ENCODE results near the gene OR6C2.
"Not testable (repeated sequence)": the region's sequence is repeated elsewhere in the genome, so short reads cannot be mapped to it uniquely, and the experiment has no call there.

Gene OR6C2

DNA sequence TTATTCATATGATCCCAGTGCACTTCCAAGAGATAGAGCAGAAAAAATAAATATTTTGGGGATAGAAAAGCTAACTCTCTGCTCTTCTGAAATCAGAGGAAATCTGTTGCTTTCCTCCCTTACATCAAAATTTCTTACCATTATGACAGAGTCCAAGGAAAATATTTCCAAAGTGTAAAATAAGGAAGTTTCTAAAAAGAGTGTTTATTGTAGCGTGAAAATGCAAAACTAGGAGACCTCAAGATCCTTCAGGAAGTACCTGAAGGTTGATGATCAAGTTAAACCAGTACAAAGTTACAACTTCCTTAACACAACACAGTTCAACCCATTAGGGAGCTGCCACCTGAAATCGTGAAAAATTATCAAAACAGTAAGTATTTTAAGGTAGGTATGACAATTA is at the start of gene OR6C2:
Gene OR6C2, plus strand, starts transcription at position 301 of the 400 bp plus-strand sequence. CDS start 8,138 bp downstream, outside the sequence.
- H3K9me3 ChIP-seq (ENCODE audit: insufficient read depth, low read length), result peaks cover 7% of the 10 kb centered on the region; the same call in 1 of the 2 replicates
- H3K36me3 ChIP-seq (ENCODE audit: insufficient read depth, insufficient read length, low read length), result no peaks in the 10 kb centered on the region
- no peak within 1 kb of the TSS for H3K4me3 ChIP-seq (ENCODE audit: insufficient read length, low read depth)
- no peaks in the 10 kb centered on the region for H3K27me3 ChIP-seq (ENCODE audit: insufficient read depth, insufficient read length)
- DNase-seq (ENCODE audit: low read depth, low spot score), result no peak
- H3K4me1 ChIP-seq (ENCODE audit: insufficient read depth, insufficient read length), result no peaks in the 10 kb centered on the region
- TF ChIP-seq ZNF274 (IDR thresholded peaks at IDR 0.05; ENCODE audit: low read depth, low read length) (no peak), SUZ12 (IDR thresholded peaks at IDR 0.05; ENCODE audit: extremely low read depth, insufficient read depth, insufficient read length) (no peak), YY1 (IDR thresholded peaks at IDR 0.05; ENCODE audit: insufficient read depth, insufficient read length) (no peak)
- H3K9ac ChIP-seq (ENCODE audit: insufficient read length, low read depth), result no peak within 1 kb of the TSS

GRCh38 chr12:55396326-55396725 is 47.5 kb upstream of the OR6C2 start:
- no peaks in the 10 kb centered on the region for H3K36me3 ChIP-seq (ENCODE audit: insufficient read depth, insufficient read length, low read length)
- no peak for DNase-seq (ENCODE audit: low read depth, low spot score)
- H3K9me3 ChIP-seq (ENCODE audit: insufficient read depth, low read length), result peaks cover 11% of the 10 kb centered on the region; the same call in 1 of the 2 replicates
- TF ChIP-seq YY1 (IDR thresholded peaks at IDR 0.05; ENCODE audit: insufficient read depth, insufficient read length) (no peak), SUZ12 (IDR thresholded peaks at IDR 0.05; ENCODE audit: extremely low read depth, insufficient read depth, insufficient read length) (no peak), ZNF274 (IDR thresholded peaks at IDR 0.05; ENCODE audit: low read depth, low read length) (no peak)
- no peaks in the 10 kb centered on the region for H3K4me1 ChIP-seq (ENCODE audit: insufficient read depth, insufficient read length)
- H3K9ac ChIP-seq (ENCODE audit: insufficient read length, low read depth), result no peak overlapping the region
- H3K27me3 ChIP-seq (ENCODE audit: insufficient read depth, insufficient read length), result no peaks in the 10 kb centered on the region
- no peak overlapping the region for H3K4me3 ChIP-seq (ENCODE audit: insufficient read length, low read depth)

DNA sequence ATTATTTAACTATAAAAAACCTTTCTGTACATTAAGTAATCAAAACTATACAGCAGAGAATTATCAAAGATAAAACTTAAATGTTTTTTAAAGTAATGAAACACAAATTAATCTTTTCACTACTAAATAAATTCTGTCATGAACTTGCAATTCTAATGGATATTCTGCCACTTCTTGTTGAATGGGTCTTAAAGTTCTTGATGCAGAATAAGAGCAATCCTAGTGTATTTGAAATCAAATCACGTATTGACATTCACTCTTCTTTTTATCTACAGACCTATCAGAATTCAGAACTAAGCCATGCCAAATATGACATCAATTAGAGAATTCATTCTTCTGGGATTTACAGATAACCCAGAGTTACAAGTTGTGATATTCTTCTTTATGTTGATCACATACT is 43.6 kb upstream of the OR6C2 start, which contains the start of gene OR6C65:
Gene OR6C65, plus strand, starts transcription at position 301 of the 400 bp plus-strand sequence. Its CDS starts 0 bp downstream, at position 301.
- no peaks in the 10 kb centered on the region for H3K4me1 ChIP-seq (ENCODE audit: insufficient read depth, insufficient read length)
- no peak for TF ChIP-seq ZNF274 (IDR thresholded peaks at IDR 0.05; ENCODE audit: low read depth, low read length)
- no peak for TF ChIP-seq SUZ12 (IDR thresholded peaks at IDR 0.05; ENCODE audit: extremely low read depth, insufficient read depth, insufficient read length)
- TF ChIP-seq YY1 (IDR thresholded peaks at IDR 0.05; ENCODE audit: insufficient read depth, insufficient read length), result no peak
- DNase-seq (ENCODE audit: low read depth, low spot score), result no peak
- H3K4me3 ChIP-seq (ENCODE audit: insufficient read length, low read depth), result no peak within 1 kb of the TSS
- H3K27me3 ChIP-seq (ENCODE audit: insufficient read depth, insufficient read length), result no peaks in the 10 kb centered on the region
- H3K9ac ChIP-seq (ENCODE audit: insufficient read length, low read depth), result no peak within 1 kb of the TSS
- H3K9me3 ChIP-seq (ENCODE audit: insufficient read depth, low read length), result no peaks in the 10 kb centered on the region
- no peaks in the 10 kb centered on the region for H3K36me3 ChIP-seq (ENCODE audit: insufficient read depth, insufficient read length, low read length)

- Histone ChIP-seq H3K9me3 (ENCODE audit: insufficient read depth, low read length) (0 out of 2 replicates have a peak, but pooled peaks cover 6% of the 10 kb centered on the region), H3K36me3 (ENCODE audit: insufficient read depth, insufficient read length, low read length) (no peaks in the 10 kb centered on the region), H3K9ac (ENCODE audit: insufficient read length, low read depth) (no peak overlapping the region), H3K4me1 (ENCODE audit: insufficient read depth, insufficient read length) (no peaks in the 10 kb centered on the region), H3K27me3 (ENCODE audit: insufficient read depth, insufficient read length) (no peaks in the 10 kb centered on the region), H3K4me3 (ENCODE audit: insufficient read length, low read depth) (no peak overlapping the region)
- no peak for TF ChIP-seq YY1 (IDR thresholded peaks at IDR 0.05; ENCODE audit: insufficient read depth, insufficient read length)
- TF ChIP-seq SUZ12 (IDR thresholded peaks at IDR 0.05; ENCODE audit: extremely low read depth, insufficient read depth, insufficient read length), result no peak
- no peak for TF ChIP-seq ZNF274 (IDR thresholded peaks at IDR 0.05; ENCODE audit: low read depth, low read length)
- no peak for DNase-seq (ENCODE audit: low read depth, low spot score)
Measured at GRCh38 chr12:55407866-55408265, 36.0 kb upstream of the OR6C2 start.

GRCh38 chr12:55409133-55409532 is 34.7 kb upstream of the OR6C2 start:
- H3K36me3 ChIP-seq (ENCODE audit: insufficient read depth, insufficient read length, low read length); H3K9ac ChIP-seq (ENCODE audit: insufficient read length, low read depth); H3K4me1 ChIP-seq (ENCODE audit: insufficient read depth, insufficient read length); DNase-seq (ENCODE audit: low read depth, low spot score); H3K27me3 ChIP-seq (ENCODE audit: insufficient read depth, insufficient read length); H3K9me3 ChIP-seq (ENCODE audit: insufficient read depth, low read length); H3K4me3 ChIP-seq (ENCODE audit: insufficient read length, low read depth): not testable (repeated sequence)

DNA sequence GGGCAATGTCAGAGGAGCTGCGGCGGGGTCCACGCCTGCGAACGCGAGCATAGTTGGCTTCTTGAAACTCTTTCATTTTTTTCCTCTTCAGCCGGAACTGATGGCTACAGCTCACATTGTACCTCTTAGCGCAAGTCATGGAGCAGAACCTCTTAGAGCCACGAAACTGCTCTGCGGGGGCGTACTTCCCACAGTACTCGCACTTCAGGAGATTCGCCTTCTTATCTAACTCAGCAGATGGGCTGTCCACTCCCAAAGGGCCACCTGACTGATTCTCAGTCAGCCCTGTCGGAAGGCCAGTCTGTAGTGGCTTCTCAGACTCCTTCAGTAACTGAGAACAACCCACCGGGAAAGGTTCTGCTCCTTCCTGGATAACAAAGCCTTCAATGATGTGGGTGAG is 31.7 kb upstream of the OR6C2 start:
- not testable (repeated sequence) for H3K9me3 ChIP-seq (ENCODE audit: insufficient read depth, low read length); H3K9ac ChIP-seq (ENCODE audit: insufficient read length, low read depth); H3K27me3 ChIP-seq (ENCODE audit: insufficient read depth, insufficient read length); DNase-seq (ENCODE audit: low read depth, low spot score); H3K4me1 ChIP-seq (ENCODE audit: insufficient read depth, insufficient read length); H3K4me3 ChIP-seq (ENCODE audit: insufficient read length, low read depth); H3K36me3 ChIP-seq (ENCODE audit: insufficient read depth, insufficient read length, low read length)

- H3K4me1 ChIP-seq (ENCODE audit: insufficient read depth, insufficient read length); H3K9ac ChIP-seq (ENCODE audit: insufficient read length, low read depth); DNase-seq (ENCODE audit: low read depth, low spot score); H3K27me3 ChIP-seq (ENCODE audit: insufficient read depth, insufficient read length); H3K4me3 ChIP-seq (ENCODE audit: insufficient read length, low read depth); H3K9me3 ChIP-seq (ENCODE audit: insufficient read depth, low read length); H3K36me3 ChIP-seq (ENCODE audit: insufficient read depth, insufficient read length, low read length): not testable (repeated sequence)
Measured at GRCh38 chr12:55413498-55414388, 30.1 kb upstream of the OR6C2 start.

- not testable (repeated sequence) for H3K27me3 ChIP-seq (ENCODE audit: insufficient read depth, insufficient read length); DNase-seq (ENCODE audit: low read depth, low spot score); H3K4me1 ChIP-seq (ENCODE audit: insufficient read depth, insufficient read length); H3K9me3 ChIP-seq (ENCODE audit: insufficient read depth, low read length); H3K4me3 ChIP-seq (ENCODE audit: insufficient read length, low read depth); H3K9ac ChIP-seq (ENCODE audit: insufficient read length, low read depth); H3K36me3 ChIP-seq (ENCODE audit: insufficient read depth, insufficient read length, low read length)
Measured at GRCh38 chr12:55414396-55414823, 29.5 kb upstream of the OR6C2 start.

- H3K4me1 ChIP-seq (ENCODE audit: insufficient read depth, insufficient read length); H3K36me3 ChIP-seq (ENCODE audit: insufficient read depth, insufficient read length, low read length); H3K27me3 ChIP-seq (ENCODE audit: insufficient read depth, insufficient read length); DNase-seq (ENCODE audit: low read depth, low spot score); H3K9me3 ChIP-seq (ENCODE audit: insufficient read depth, low read length): not testable (repeated sequence)
- Histone ChIP-seq H3K4me3 (ENCODE audit: insufficient read length, low read depth) (peak overlapping the region; percentile 9), H3K9ac (ENCODE audit: insufficient read length, low read depth) (peak overlapping the region; percentile 56)
Measured at GRCh38 chr12:55414889-55415288, 29.0 kb upstream of the OR6C2 start.

Data from NT2/D1 (cell line).